GM19438 (cell line): Measurements from ENCODE around the gene ABCA1.
A peak's percentile ranks its signal among the peaks of the same experiment; 100 is the strongest.
"Not testable (repeated sequence)": the region's sequence is repeated elsewhere in the genome, so short reads cannot be mapped to it uniquely, and the experiment has no call there.

Experiments used
- ATAC-seq: cut with Tn5 transposase; IDR thresholded peaks from one replicate; pipeline ENCODE4 v1.9.1; 2021; ENCODE audit warnings: low read depth; ENCODE audit not compliant: unreplicated experiment

The ABCA1 gene

DNA sequence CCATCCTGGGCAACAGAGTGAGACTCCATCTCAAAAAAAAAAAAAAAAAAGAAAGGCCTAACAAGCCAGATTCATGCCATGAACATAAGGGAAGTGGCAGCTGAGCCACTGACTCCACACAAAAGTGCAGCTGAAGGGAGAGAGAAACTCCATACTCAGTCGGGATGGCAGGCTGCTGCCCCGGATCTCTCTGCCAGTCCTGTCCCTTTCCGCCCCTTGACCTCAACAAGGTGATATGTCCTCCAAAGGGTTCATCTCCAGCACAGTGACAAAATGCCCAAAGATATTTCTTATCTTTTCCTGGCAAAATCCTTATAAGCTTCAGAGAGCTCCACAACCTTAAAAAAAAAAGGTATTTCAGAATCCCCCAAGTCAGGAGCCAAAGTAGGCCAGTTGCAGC lies 52.6 kb downstream of the ABCA1 start:
- no peak for ATAC-seq

DNA sequence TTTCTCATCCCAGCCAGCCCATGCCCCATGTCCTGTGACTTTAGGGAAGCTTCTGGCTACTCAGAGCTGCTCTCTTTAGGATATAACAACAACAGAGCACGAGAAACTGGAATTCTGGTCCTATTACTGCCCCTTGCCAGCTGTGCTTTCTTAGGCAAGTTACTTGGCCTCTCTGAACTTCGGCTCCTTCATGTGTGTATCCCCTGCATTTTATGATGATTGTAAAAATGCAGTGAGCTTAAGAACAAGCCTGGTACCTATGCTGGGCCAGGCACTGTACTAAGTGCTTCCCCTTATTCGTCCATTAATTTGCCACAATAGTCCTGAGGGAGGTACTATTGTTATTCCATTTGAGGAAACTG lies 54.5 kb downstream of the ABCA1 start:
- no peak for ATAC-seq

DNA sequence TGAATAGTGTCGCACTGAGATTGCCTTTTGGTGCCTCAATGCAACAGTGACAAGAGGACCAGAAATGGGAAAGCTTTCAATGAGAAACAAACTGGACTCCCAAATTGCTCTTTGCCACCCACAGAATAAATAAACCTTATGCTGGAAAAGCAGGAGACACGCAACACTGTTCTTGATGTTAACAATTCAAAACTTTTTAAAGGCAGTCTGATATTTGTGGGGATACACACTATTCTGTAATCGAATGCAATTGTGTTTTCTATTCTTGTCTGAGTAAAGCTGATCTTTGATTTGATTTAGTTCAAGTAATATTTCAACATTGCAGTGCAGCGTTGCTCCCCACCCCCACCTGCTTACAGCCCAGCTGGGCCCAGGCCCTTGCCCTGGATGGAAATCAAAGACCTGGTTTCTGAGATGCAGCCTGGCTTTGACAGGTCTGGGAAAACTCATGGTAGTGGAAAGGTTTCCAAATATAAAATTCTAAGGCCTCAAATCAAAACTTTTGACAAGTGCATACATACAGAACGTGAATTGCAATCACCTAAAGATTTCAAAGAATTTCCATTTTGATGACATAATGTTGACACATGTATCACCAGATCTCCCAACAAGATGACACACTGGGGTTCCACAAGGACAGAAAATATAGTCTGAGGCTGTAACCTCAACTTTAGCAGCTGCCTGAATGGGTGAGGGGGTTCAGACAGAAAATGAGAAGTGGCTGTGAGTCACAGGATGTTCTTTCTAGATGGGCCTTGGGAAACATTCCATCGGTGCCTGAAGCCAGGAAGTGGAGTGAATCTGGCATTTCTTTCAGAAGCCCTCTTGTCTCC lies 55.1 kb downstream of the ABCA1 start:
- ATAC-seq, result no peak

DNA sequence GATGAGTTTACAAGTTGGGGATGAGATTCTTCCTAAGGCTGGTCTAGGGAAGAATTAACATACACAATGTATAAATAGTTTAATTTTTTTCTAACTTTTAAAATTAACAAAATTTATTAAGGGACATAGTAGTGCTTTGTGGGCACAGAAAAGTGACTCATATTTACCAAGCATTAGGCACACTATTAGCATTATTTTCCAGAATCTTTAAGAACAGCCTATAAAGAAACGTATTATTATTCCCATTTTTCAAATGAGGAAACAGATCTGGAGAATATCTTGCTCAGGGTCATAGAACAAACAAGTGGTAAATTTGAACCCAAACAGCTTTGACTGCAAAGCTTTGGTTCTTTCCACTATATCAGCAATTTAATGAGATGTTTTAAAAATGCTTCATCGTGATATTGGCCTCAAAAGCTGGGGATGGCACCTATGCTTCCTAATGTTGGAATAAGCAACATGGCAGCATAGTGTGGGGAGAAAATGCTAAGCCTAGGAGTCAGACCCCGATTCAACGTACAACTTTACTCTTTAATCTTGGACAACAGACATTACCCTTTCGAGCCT lies 55.9 kb downstream of the ABCA1 start:
- no peak for ATAC-seq

DNA sequence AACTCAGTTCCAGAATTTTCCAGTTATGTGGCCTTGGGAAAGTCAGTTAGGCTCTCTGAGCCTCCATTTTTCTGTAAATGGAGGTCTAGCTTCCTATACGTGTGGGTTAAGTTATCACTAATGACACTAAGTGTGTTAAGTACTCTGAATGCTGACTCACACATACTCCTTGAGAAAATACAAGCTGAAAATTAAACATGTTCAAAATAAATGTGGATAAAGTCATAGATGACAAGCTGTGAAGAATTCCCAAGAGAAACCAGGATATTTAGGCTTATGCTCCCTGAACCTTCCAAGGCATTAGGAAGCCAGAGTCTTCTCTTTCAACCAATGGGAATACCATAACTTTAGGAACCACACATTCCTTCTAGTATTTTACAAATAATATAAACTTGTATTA lies 58.1 kb downstream of the ABCA1 start:
- no peak for ATAC-seq

GRCh38 chr9:104868687-104869404 lies 59.1 kb downstream of the ABCA1 start:
- ATAC-seq, result peak; percentile 89

- ATAC-seq, result no peak
Measured at GRCh38 chr9:104868303-104868686, 59.7 kb downstream of the ABCA1 start.

- ATAC-seq, result no peak
Measured at GRCh38 chr9:104866191-104866590, 61.8 kb downstream of the ABCA1 start.

GRCh38 chr9:104864675-104865104 lies 63.3 kb downstream of the ABCA1 start:
- ATAC-seq, result no peak

DNA sequence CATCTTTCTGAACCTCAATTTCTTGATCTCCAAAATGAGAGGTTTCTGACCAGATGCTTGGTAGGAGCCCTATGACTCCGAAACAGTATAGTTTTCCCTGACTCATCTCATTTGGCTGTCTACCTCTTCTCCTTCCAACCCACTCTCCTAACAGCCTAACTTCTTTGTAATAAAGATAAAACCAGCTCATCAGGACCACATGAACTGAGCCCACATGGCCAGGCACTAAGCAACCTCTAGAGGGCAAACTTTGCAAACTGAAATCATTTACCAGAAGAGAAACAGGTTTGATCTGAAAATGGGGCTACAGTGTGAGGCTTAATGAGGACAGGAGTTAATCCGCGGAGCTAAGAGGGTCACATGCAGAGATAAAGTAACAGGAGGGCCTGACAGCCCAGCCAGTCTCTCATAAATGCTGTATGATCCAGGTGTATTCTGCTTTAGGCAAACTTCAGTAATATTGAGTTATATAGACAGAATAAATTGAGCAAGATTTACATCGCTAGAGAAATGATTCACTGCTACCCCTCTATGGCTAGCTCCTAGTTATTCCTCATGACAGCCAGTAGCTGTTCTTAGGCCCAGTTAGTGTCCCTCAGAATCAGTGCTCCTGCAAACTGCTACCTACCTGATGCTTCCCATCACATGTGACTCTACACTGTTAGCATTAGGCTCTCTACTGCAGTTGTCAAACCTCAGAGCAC lies 64.6 kb downstream of the ABCA1 start:
- peak; percentile 90 for ATAC-seq

- ATAC-seq, result no peak
Measured at GRCh38 chr9:104861397-104861796, 66.6 kb downstream of the ABCA1 start.

DNA sequence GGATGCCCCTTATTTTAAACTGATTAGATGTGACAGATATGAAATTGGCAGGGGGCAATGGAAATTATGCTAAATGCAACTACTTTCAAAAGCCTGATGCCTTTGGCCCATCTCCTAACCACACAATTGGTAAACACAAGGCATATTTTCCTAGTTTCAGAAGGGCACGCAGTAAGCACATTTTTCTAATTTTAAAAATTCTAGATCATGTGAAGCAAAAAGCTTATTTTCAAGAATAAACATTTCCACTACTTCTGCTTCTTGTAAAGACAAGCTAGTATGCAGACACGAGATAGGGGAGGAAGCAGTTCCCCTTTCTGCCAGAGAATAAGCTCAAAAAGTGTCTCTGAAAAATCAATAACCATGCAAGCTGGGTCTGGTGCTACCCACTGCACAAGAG lies 67.7 kb downstream of the ABCA1 start:
- ATAC-seq, result no peak

DNA sequence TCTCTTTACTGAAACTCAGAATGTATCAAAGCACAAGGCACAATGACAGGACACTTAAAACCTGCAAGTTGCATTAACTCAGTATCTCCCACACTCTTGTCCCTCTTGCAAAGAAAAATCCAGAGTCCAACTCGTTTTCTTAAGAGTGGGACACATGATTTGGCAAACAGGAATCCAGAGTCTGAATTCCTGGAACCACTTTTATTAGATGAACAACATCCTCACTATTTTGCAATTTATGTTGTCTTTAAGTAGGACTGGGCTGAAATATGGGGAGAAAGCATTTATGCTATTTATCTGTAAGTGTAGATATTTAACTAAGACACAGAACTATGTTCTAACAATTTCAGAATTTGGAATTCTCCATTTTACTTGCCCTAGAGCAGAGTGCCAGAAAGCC lies 69.1 kb downstream of the ABCA1 start:
- ATAC-seq, result no peak

DNA sequence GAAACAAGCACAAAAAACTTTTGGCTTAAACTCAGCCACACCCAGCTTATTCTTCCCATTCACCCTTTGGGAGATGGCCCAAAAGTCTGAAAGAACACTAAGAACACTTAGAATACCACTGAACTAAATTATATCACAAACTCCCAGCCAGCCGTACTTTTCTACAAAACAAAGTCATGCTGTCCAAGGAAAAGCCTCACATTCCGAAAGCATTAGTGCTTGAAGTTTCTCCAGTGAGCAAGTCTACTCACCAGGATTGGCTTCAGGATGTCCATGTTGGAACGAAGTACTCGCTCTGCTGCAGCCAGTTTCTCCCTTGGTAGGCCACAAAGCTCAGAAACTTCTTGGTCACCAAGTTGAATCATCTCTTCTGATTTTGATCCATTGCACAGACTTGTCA lies 69.7 kb downstream of the ABCA1 start:
- no peak for ATAC-seq

DNA sequence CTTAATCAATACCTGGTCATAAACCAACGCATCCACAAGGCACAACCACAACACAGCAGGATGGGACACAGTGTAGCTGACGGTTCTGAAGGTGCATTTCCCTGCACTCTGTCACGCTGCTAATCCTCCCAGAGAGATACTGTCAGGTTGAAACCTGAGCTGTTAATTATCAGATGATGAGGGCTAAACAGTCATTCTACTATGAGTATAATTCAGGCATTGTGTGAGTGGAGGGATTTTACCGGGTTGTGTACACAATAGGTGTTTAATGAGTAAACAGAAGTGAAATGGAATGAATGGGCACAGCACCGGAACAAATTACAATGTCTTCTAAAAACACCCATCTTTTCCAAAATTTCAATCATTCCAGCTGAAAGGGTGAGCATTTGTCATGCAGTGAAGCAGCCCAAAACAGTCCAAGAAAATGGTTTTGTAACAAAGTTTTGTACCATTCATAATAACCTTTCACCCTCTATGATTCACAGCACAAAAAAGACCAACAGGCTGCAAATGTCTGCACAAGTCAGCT lies 71.5 kb downstream of the ABCA1 start:
- ATAC-seq, result no peak

DNA sequence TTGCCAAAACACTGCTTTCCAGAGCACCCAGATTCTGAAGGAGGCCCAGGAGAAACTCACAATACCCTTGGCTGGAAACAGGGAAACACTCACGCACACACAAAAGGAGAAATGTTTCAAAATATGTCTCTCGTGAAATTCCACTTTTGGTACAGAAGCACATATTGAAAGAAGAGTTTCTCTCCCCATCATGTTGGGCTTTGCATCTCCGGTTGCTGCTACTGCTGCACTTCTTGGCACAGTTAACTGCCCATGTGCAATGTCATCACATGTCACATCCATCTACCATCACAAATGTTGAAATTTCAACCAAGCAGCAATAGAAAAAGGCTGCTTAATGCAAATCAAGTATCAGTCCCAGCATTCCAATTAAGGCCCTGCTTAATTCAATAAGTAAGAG lies 72.1 kb downstream of the ABCA1 start:
- ATAC-seq, result no peak

DNA sequence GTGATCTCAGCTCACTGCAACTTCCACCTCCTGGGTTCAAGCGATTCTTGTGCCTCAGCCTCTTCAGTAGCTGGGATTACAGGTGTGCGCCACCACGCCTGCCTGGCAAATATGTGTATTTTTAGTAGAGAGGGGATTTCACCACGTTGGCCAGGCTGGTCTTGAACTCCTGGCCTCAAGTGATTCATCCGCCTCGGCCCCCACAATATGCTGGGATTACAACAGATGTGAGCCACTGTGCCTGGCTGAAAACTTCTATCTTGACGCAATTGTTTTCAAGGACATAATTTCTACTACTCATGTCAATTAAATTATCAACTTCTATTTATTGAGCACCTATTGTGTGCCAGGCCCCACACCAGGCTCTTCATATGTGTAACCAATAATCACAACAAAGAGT lies 72.7 kb downstream of the ABCA1 start:
- not testable (repeated sequence) for ATAC-seq

GRCh38 chr9:104854613-104855012 lies 73.3 kb downstream of the ABCA1 start:
- ATAC-seq, result no peak

GRCh38 chr9:104853683-104854082 lies 74.3 kb downstream of the ABCA1 start:
- ATAC-seq, result no peak

- ATAC-seq, result no peak
Measured at GRCh38 chr9:104853159-104853558, 74.8 kb downstream of the ABCA1 start.

DNA sequence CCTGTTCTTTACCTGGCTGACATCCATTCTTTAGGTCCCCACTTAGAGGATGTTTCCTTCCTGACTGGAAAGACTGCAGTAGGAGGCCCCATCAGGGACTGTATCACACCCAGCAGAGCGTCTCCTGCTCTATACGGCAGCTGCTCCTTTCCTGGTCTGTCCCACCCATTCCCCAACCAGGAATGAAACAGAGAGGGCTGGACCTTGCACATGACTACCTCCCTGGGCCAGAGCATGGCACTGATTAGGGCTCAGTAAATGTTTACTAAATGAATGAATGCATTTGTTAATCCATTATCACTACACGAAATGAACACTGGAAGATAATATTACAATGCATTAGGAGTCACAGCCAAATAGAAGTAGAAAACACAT lies 76.4 kb downstream of the ABCA1 start:
- no peak for ATAC-seq
